Measurements from ENCODE around the gene GPATCH3.

The GPATCH3 gene

DNA sequence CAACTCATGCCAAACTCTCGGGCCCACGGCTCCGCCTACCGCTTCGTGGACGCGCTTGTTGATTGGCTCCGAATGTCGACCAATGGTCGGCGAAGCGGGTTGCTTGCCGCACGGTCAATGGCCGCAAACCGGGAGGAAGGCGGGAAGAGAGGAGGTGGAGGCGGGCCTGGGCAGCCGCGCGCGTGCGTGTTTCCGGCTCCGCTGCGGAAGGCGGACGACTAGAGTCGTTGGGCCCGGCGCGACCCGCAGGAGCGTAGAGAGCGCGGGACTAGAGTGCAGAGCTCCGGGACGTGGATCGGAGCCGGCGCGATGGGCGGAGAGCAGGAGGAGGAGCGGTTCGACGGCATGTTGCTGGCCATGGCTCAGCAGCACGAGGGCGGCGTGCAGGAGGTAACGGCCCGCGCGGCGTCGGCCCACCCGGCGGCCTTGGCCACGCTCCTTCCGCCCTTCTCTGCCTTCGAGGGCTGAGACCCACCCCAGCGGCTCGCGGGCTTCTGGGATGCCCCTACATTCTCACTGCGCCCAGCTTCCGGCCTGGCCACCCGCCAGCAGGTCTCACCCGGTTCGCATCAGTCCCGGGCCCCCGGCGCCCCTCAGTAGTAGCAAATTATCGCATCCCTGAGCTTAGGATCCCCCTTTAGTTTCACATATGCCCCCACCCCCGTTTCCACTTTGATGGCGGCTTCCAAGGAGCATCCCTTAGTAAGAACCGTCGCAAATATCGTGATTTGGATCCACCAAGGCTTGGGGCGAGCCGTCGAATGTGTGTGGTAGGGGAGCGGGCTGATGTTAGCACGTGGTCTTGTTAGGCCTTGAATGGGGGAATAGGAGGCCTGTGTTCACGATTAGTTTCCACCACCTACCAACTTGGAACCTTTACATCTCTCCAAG is 21.5 kb upstream of the GPATCH3 start, which contains the start of gene NUDC:
TSS of gene NUDC (plus strand) at position 204 of the 891 bp plus-strand sequence. CDS start at position 310, 106 bp downstream.
- peak within 1 kb of the TSS; percentile 67 for H3K27ac ChIP-seq
- peaks cover 13 to 16% of the 10 kb centered on the region in 2 experiments for H3K4me1 ChIP-seq (ENCODE audit: control insufficient read depth in 1 of 2, insufficient read depth in 1 of 2, low read depth in 1 of 2, low read length in 1 of 2)
- peak within 1 kb of the TSS; percentile 94 to 98 for H3K4me3 ChIP-seq (ENCODE audit: low read depth in 1 of 2, low read length in 1 of 2)
- H3K9me3 ChIP-seq, result no peaks in the 10 kb centered on the region
- H3K27me3 ChIP-seq, result no peaks in the 10 kb centered on the region
- TF ChIP-seq, protein P1, sequence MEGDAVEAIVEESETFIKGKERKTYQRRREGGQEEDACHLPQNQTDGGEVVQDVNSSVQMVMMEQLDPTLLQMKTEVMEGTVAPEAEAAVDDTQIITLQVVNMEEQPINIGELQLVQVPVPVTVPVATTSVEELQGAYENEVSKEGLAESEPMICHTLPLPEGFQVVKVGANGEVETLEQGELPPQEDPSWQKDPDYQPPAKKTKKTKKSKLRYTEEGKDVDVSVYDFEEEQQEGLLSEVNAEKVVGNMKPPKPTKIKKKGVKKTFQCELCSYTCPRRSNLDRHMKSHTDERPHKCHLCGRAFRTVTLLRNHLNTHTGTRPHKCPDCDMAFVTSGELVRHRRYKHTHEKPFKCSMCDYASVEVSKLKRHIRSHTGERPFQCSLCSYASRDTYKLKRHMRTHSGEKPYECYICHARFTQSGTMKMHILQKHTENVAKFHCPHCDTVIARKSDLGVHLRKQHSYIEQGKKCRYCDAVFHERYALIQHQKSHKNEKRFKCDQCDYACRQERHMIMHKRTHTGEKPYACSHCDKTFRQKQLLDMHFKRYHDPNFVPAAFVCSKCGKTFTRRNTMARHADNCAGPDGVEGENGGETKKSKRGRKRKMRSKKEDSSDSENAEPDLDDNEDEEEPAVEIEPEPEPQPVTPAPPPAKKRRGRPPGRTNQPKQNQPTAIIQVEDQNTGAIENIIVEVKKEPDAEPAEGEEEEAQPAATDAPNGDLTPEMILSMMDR (IDR thresholded peaks at IDR 0.05), result peak; percentile 32
- peaks cover 10% of the 10 kb centered on the region for H3K36me3 ChIP-seq

DNA sequence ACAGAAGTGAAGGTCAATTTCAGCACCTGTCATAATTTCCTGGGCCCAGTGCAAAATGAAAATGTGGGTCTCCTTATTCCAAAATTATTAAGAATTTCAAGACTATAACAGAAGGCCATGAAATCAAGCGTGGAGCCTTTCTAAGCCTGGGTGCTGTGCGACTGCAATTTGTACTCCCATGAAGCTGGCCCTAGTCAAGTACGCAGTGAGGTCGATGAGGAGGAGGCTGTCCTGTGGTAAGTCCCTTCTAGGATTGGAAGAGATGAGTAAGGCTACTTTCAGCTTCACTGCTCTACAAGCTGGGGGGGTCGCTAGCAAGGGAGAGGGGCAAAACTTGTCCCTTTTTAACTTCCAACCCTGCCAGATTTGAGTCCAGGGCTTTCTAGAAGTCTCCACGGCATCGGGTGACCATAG is 20.9 kb upstream of the GPATCH3 start:
- TF ChIP-seq, protein P1 (IDR thresholded peaks at IDR 0.05), result no peak
- Histone ChIP-seq H3K9me3 (no peaks in the 10 kb centered on the region), H3K4me1 (ENCODE audit: control insufficient read depth in 1 of 2, insufficient read depth in 1 of 2, low read depth in 1 of 2, low read length in 1 of 2) (peaks cover 13 to 16% of the 10 kb centered on the region in 2 experiments), H3K27me3 (no peaks in the 10 kb centered on the region), H3K36me3 (peaks cover 6% of the 10 kb centered on the region), H3K27ac (peak overlapping the region; percentile 67), H3K4me3 (ENCODE audit: low read depth in 1 of 2, low read length in 1 of 2) (peak overlapping the region; percentile 94 to 98)

DNA sequence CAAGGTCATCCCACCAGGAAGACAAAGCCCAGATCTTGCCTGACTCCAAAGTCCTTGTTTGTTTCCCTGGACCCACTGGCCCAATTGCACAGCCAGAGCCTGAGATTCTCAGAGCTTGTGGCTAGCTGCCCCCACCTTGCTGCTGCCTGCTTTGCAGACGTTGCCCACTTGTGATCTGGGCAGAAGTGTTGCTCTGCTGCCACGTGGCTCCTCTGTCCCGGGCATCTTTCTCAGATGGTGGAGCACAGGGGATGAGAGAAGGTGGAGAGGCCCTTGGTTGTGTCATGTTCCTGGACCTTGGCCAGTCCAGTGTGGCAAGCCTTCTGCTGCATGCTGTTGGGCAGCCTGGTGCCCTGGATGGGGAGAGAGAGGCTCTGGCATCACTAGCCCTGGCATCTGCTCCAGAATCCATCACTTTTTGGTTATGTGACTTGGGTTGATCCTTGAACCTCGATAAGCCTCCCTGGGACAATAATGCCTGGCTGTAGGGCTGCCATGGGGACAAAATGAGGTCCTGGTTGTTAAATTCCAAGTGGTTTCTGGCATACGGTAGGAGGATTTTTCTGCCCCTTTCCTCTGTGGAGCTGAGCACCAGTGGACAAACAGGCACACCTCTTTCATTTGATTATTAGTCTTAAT is 15.1 kb upstream of the GPATCH3 start:
- TF ChIP-seq, protein P1 (IDR thresholded peaks at IDR 0.05), result no peak
- H3K9me3 ChIP-seq, result no peaks in the 10 kb centered on the region
- H3K27me3 ChIP-seq, result no peaks in the 10 kb centered on the region
- no peak overlapping the region for H3K4me3 ChIP-seq (ENCODE audit: low read depth in 1 of 2, low read length in 1 of 2)
- no peak overlapping the region for H3K27ac ChIP-seq
- H3K36me3 ChIP-seq, result no peaks in the 10 kb centered on the region
- H3K4me1 ChIP-seq (ENCODE audit: control insufficient read depth in 1 of 2, insufficient read depth in 1 of 2, low read depth in 1 of 2, low read length in 1 of 2), result no peaks in the 10 kb centered on the region

DNA sequence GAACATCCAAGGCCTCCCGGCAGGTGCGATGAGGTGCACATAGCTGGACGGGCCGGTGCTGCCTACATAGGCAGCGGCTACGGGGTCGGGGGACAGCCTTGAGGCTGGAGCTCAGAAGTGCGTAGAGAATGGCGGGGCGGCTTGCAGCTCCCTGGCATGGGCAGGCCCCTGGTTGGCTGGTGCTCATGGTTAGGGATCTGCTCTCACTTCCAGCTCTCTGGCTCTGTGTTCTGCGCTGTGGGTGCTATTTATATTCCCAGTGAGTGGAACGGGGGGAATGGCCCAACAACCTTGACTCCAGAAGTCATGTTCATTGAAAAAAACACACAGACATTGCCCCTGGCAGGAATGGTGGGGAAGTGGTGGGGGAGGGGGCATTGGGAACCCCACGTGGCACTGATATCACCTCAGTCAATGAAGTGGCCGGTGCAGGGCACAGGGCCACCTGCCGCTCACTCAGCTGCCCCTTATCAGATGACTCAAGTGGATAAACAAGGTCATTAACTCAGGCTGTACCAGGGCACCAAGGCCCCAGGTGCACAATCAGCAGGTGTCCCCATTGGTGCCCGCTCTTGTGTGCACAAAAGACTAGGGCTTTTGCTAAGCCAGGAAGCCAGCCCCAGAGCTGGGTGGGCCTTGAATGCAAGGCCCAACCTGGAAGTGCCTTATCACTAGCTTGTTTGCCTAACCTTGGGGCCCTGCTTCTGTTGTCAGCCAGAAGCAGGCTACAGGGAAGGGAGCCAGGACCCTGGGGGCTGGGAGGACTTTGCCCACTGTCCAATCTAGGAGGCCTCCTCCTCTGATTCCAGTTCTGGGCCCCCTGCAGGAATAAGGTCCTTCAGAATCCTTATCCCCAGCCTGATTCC is 13.7 kb upstream of the GPATCH3 start, which contains the start of gene NR0B2:
TSS of gene NR0B2 (minus strand) at position 222 of the 866 bp plus-strand sequence. CDS start at position 187, 35 bp downstream.
- Histone ChIP-seq H3K9me3 (no peaks in the 10 kb centered on the region), H3K27me3 (no peaks in the 10 kb centered on the region), H3K27ac (no peak within 1 kb of the TSS), H3K4me1 (ENCODE audit: control insufficient read depth in 1 of 2, insufficient read depth in 1 of 2, low read depth in 1 of 2, low read length in 1 of 2) (no peaks in the 10 kb centered on the region), H3K36me3 (no peaks in the 10 kb centered on the region), H3K4me3 (ENCODE audit: low read depth in 1 of 2, low read length in 1 of 2) (no peak within 1 kb of the TSS)
- TF ChIP-seq, protein P1 (IDR thresholded peaks at IDR 0.05), result no peak

DNA sequence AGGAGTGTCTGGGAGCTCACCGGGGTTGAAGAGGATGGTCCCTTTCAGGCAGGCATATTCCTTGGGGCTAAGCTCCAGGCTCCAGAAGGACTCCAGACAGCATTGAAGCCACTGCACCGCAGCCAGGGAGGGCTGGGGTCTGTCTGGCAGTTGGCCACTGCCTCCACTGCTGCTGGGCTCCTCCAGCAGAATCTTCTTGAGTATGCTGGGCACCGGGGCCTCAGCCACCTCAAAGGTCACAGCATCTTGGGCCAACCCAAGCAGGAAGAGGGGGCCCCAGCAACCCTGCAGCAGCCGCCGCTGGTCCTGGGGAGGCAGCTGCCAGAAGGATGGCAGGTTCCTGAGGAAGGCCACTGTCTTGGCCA is 13.1 kb upstream of the GPATCH3 start:
- Histone ChIP-seq H3K27ac (no peak overlapping the region), H3K4me1 (ENCODE audit: control insufficient read depth in 1 of 2, insufficient read depth in 1 of 2, low read depth in 1 of 2, low read length in 1 of 2) (no peaks in the 10 kb centered on the region), H3K4me3 (ENCODE audit: low read depth in 1 of 2, low read length in 1 of 2) (no peak overlapping the region), H3K36me3 (no peaks in the 10 kb centered on the region), H3K27me3 (no peaks in the 10 kb centered on the region), H3K9me3 (no peaks in the 10 kb centered on the region)
- TF ChIP-seq, protein P1 (IDR thresholded peaks at IDR 0.05), result no peak

Measured in neutrophil (primary cell).